Memory B cell (primary cell): ENCODE results near the gene BTBD2.

Source experiments
- ATAC-seq: fragments of 150-1000 bp; cut with Tn5 transposase; 2 replicates; pipeline ENCODE4 v1.10.0; 2021; ENCODE audit warnings: low read depth, mild to moderate bottlenecking, moderate library complexity
- DNase-seq, 2 donors: peaks; one replicate each; pipeline ENCODE4 v3.0.0; 2022; ENCODE audit warnings: low spot score in 2 of 2
- H3K27ac Mint-ChIP-seq: one replicate; pipeline ENCODE4 v1.8.0; 2022; ENCODE audit warnings: mild to moderate bottlenecking, moderate library complexity, mixed read lengths
- H3K27me3 Mint-ChIP-seq: one replicate; pipeline ENCODE4 v1.8.0; 2022; ENCODE audit warnings: mixed read lengths
- H3K36me3 Mint-ChIP-seq: one replicate; pipeline ENCODE4 v1.8.0; 2022; ENCODE audit warnings: mild to moderate bottlenecking, mixed read lengths
- H3K4me1 Mint-ChIP-seq: one replicate; pipeline ENCODE4 v1.8.0; 2022; ENCODE audit warnings: mixed read lengths
- H3K4me3 Mint-ChIP-seq: one replicate; pipeline ENCODE4 v1.8.0; 2022; ENCODE audit warnings: mild to moderate bottlenecking, moderate library complexity, mixed read lengths
- H3K9me3 Mint-ChIP-seq: one replicate; pipeline ENCODE4 v1.8.0; 2022; ENCODE audit warnings: mixed read lengths

Gene BTBD2

DNA sequence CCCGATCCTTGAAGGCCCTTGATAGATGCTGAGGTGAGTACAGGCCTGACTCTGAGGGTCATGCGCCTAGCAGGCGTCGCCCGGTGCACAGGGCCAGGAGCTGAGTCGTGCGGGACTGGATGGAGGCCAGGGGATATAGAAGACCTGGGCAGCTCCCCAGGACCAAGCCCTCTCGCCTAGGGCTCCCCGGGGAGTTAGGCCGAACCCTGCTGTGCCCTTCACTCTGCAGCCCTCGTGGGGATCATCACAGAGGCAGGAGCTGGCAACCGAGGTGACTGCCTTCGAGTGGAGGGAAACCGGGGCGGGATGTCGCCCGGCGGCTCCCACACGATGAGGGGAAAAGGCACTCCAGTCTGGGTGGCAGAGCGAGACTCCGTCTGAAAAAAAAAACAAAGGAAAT lies 62.9 kb downstream of the BTBD2 start:
- Mint-ChIP-seq H3K9me3 (no peaks in the 10 kb centered on the region), H3K27ac (no peak overlapping the region), H3K4me1 (peaks cover 12% of the 10 kb centered on the region), H3K27me3 (no peaks in the 10 kb centered on the region), H3K4me3 (no peak overlapping the region), H3K36me3 (no peaks in the 10 kb centered on the region)
- ATAC-seq (no peak), DNase-seq (no peak)

DNA sequence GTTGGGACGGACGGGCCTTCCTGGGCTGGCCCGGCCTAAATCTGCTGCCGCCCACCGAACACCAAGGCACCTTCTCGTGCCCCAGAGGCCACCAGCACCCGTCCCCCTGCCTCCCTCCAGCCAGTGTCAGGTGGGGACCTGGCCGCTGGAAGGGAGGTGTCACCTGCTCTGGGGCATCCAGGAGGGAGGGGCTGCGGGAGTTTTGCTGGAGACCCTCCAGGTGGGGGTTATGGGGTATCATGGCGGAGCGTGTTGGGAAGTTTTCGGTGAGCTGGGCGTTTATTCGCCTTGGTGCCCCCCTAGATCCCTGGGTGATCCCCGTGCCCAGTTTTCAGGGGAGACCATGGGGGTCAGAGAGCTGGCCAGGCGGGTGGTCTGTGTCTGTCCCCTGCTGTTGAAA lies 64.9 kb downstream of the BTBD2 start:
- ATAC-seq = no peak
- Mint-ChIP-seq H3K27ac (no peak overlapping the region), H3K9me3 (no peaks in the 10 kb centered on the region), H3K4me3 (no peak overlapping the region), H3K27me3 (no peaks in the 10 kb centered on the region), H3K36me3 (no peaks in the 10 kb centered on the region), H3K4me1 (peaks cover 16% of the 10 kb centered on the region)
- DNase-seq = no peak

GRCh38 chr19:1949304-1950101 lies 66.0 kb downstream of the BTBD2 start:
- H3K27me3 Mint-ChIP-seq = no peaks in the 10 kb centered on the region
- ATAC-seq (no peak), DNase-seq (no peak)
- H3K27ac Mint-ChIP-seq = no peak overlapping the region
- peaks cover 18% of the 10 kb centered on the region for H3K4me1 Mint-ChIP-seq
- H3K4me3 Mint-ChIP-seq = no peak overlapping the region
- H3K9me3 Mint-ChIP-seq = no peaks in the 10 kb centered on the region
- H3K36me3 Mint-ChIP-seq = no peaks in the 10 kb centered on the region

DNA sequence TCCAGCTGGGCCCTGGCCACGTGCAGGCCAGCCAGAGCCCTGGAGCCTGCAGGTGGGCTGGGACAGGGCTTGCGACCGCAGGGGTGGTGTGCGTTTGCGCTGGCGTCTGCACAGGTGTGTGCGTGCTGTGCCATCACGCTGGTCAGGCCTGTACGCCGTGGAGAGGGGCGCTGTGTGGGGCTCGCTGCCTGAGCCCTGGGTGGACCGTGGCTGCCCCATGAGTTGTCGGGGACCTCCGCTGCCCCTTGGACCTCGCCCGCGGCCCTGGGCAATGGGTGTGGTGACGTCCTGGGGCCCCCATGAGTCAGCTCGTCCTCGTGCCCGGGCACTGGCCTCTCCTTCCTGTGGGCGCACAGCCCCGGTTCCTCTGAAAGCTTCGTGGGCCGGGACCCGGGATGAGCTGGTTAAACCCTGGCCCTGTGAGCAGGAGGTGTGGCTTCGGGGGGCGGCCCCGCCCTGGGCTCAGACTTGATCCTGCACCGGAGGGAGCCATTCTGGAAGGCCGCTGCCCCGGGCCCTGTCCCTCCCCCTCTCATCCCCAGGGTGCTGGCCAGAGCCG lies 67.8 kb downstream of the BTBD2 start:
- Mint-ChIP-seq H3K4me1 (peaks cover 32% of the 10 kb centered on the region), H3K9me3 (no peaks in the 10 kb centered on the region), H3K27ac (no peak overlapping the region), H3K27me3 (no peaks in the 10 kb centered on the region), H3K4me3 (no peak overlapping the region), H3K36me3 (no peaks in the 10 kb centered on the region)
- ATAC-seq = no peak
- DNase-seq = no peak

- Mint-ChIP-seq H3K27ac (peak overlapping the region; percentile 65), H3K36me3 (no peaks in the 10 kb centered on the region), H3K27me3 (no peaks in the 10 kb centered on the region), H3K4me1 (peaks cover 31% of the 10 kb centered on the region), H3K9me3 (no peaks in the 10 kb centered on the region), H3K4me3 (peak overlapping the region; percentile 14)
- no peak for ATAC-seq
- no peak for DNase-seq
Measured at GRCh38 chr19:1945899-1946298, 69.6 kb downstream of the BTBD2 start.

DNA sequence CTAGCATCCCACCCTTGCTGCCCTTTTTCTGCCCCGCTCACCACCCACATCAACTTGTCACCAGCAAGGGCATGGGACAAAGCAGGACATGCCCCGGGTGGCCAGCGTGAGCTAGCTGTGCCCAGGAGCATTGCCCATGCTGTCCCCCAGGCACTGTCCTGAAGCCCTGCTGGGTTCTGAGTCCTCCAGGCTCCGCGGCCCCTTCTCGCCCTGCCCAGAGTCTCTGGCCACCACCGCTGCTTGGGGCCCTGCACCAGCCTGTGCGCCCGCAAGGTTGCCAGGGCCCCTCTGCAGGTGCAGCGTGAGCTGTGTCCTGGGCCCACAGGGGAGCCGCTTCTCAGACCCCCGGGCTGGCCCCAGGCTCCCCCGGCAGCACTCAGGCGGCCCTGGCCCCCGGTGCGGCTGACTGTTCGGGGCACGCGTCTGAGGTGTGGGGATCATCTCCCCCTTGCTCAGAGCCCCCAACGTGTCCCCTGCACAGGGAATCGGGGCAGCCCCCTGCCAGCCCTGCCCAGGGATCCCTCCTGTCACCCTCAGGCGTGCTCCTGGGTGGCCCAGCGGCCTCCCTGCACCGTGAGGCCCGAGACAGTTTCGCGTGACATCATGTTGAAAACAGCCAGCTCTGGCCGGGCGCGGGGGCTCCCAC lies 70.5 kb downstream of the BTBD2 start:
- Mint-ChIP-seq H3K4me1 (peaks cover 31% of the 10 kb centered on the region), H3K9me3 (no peaks in the 10 kb centered on the region), H3K36me3 (no peaks in the 10 kb centered on the region), H3K27me3 (no peaks in the 10 kb centered on the region), H3K27ac (peak overlapping the region; percentile 99), H3K4me3 (no peak overlapping the region)
- DNase-seq (no peak), ATAC-seq (no peak)

GRCh38 chr19:1944088-1944915 lies 71.2 kb downstream of the BTBD2 start:
- DNase-seq = no peak
- Mint-ChIP-seq H3K4me1 (peaks cover 32% of the 10 kb centered on the region), H3K27me3 (no peaks in the 10 kb centered on the region), H3K9me3 (no peaks in the 10 kb centered on the region), H3K27ac (peak overlapping the region; percentile 99), H3K36me3 (no peaks in the 10 kb centered on the region), H3K4me3 (peak overlapping the region; percentile 98)
- ATAC-seq = no peak

GRCh38 chr19:1943661-1944087 lies 71.8 kb downstream of the BTBD2 start:
- Mint-ChIP-seq H3K9me3 (no peaks in the 10 kb centered on the region), H3K4me3 (peak overlapping the region; percentile 98), H3K4me1 (peaks cover 26% of the 10 kb centered on the region)

GRCh38 chr19:1942934-1943555 lies 72.5 kb downstream of the BTBD2 start:
- peak in 1 of 2 donors; percentile 68 for DNase-seq

More at GRCh38 chr19:1943661-1944087, 71.8 kb downstream of the BTBD2 start:
- Mint-ChIP-seq H3K27me3 (no peaks in the 10 kb centered on the region), H3K27ac (peak overlapping the region; percentile 99), H3K36me3 (no peaks in the 10 kb centered on the region)
- DNase-seq (no peak), ATAC-seq (no peak)

DNA sequence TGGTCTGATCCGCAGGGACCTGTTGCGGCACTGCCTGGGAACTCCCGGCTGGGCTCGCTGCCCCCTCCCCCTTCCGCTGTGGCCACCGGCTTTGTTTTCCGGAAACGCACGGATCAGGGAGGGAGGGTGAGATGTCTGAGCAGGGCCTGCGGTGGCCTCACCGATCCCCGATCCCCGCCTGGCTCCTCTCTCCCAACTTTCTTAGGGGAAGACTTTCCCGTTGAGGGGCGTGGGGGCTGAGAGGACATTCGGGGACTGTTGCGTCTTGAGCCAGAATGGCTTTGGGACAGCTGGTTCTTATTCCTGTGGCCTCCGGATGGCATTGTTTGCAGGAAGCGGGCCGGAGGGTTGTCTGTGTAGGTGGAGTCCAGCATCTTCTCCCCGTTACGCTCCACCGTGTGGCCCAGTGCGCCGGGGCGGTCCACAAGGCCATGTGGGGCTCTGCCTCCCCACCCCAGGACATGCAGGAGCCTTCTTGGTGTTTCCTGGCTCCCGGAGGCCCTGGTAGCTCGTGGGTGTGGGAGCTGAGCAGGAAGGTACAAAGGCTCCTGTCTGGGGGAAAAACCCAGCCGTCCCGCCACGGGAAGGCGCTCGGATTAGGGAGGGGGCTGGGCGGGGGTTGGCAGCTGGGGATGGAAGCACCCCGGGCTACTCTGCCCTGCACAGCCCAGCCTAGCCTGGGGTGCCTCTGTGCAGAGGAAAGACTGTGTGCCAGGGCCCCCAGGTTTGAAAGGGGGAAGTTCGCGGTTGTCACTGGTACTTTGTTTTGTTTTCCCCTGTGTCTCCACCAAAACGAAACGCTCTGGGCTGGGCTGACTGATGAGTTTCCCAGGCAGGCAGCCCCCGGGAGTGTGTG lies 73.2 kb downstream of the BTBD2 start:
- H3K36me3 Mint-ChIP-seq = no peaks in the 10 kb centered on the region
- no peaks in the 10 kb centered on the region for H3K9me3 Mint-ChIP-seq
- peak overlapping the region; percentile 99 for H3K27ac Mint-ChIP-seq
- H3K4me1 Mint-ChIP-seq = peaks cover 23% of the 10 kb centered on the region
- H3K27me3 Mint-ChIP-seq = no peaks in the 10 kb centered on the region
- DNase-seq = peak; percentile 70 to 71
- peak overlapping the region; percentile 98 for H3K4me3 Mint-ChIP-seq
- ATAC-seq = peak; percentile 55

More at GRCh38 chr19:1942934-1943555, 72.5 kb downstream of the BTBD2 start:
- H3K4me1 Mint-ChIP-seq = peaks cover 23% of the 10 kb centered on the region
- no peaks in the 10 kb centered on the region for H3K9me3 Mint-ChIP-seq
- H3K36me3 Mint-ChIP-seq = no peaks in the 10 kb centered on the region
- peak overlapping the region; percentile 99 for H3K27ac Mint-ChIP-seq
- no peaks in the 10 kb centered on the region for H3K27me3 Mint-ChIP-seq
- no peak for ATAC-seq
- H3K4me3 Mint-ChIP-seq = peak overlapping the region; percentile 98

DNA sequence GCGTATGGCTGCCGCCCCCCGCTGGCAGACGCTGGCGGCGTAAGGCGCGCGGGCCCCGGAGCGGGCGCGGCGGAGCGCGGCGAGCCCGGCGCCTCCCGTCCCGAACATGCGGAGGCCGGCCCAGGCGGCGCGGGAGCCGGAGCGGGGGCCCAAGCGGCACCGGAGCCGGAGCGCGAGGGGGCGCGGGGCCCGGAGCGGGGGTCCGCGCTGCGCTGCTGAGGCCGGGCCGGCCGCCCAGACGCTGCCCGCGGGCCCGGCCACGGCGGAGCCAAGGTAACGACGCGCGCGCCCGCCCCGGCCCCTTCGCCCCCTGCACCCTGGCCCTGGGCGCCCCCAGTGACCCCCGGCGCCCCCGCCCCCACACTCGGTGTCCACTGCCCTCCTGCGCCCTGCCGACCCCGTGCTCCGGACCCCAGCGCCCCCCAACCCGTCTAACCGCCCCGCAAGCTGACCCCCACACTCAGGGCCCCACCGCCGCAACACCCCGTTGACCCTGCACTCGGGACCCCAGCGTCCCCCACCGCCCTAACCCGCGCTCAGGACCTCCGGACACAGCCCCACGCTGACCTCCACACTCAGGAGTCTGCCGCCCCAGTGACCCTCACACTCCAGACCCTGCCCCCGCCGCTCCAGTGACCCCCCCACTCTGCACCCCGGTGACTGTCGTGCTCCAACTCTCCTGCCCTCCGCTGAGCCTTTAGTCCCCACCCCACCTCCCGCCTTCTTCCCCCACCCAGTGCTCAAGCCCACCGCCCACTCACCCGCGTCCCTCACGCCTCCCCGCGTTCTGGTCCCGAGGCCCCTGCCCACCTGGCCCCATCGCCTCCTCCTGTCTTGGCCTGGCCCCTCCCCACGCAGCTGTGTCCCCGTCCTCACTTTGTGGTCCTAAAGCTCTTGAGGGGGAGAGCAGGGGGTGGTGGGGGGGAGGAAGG lies 74.1 kb downstream of the BTBD2 start, which contains the start of gene CSNK1G2:
Gene CSNK1G2 (plus strand): TSS at position 27 of the 932 bp plus-strand sequence. CDS start 28,601 bp downstream, outside the sequence.
- Mint-ChIP-seq H3K4me1 (peaks cover 27% of the 10 kb centered on the region), H3K27me3 (no peaks in the 10 kb centered on the region), H3K9me3 (no peaks in the 10 kb centered on the region), H3K4me3 (peak within 1 kb of the TSS; percentile 98), H3K27ac (peak within 1 kb of the TSS; percentile 99), H3K36me3 (peaks cover 4% of the 10 kb centered on the region)
- peak; percentile 40 for ATAC-seq
- peak in 1 of 2 donors; percentile 42 for DNase-seq

GRCh38 chr19:1938071-1938470 lies 77.4 kb downstream of the BTBD2 start:
- H3K4me3 Mint-ChIP-seq = no peak overlapping the region
- no peaks in the 10 kb centered on the region for H3K27me3 Mint-ChIP-seq
- DNase-seq = no peak
- H3K4me1 Mint-ChIP-seq = peaks cover 36% of the 10 kb centered on the region
- no peak for ATAC-seq
- peaks cover 2% of the 10 kb centered on the region for H3K9me3 Mint-ChIP-seq
- H3K36me3 Mint-ChIP-seq = peaks cover 8% of the 10 kb centered on the region
- peak overlapping the region; percentile 74 for H3K27ac Mint-ChIP-seq
